ENCODE results near the gene VAV3.

VAV3 gene

DNA sequence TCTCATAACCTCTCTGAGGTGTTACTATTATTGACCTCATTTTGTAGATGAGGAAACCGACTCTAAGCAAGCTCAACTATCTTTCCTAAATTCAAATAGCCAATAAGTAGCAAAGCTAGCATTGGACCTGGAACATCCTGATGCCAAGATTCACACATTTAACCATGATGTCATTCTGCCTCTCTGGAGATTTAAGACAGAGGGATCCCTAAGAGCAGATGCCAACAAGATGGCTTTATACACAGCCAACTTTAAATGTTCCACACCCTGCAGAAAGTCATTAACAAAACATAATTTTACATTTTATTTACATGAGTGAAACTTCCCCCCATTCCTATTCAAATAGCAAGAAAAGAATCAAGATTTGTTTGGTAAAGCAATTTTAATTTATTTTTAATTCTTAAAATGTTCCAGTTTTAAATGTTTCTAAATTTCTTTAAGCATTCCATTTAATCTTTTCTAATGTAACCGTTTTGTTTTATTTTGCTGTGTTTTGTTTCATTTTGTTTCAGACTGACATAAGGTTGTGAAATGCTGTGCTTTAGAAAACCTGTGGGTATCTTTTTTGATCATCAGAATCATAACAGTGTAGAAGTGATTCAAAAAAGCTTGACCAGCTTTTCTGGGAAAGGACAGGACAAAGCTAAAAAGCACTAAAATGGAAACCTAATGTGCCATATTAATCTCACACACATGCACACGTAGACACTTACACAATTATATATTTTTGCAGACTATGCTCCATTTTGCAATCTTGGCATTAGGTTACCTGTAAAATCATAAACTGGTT is 7.6 kb upstream of the VAV3 start:
- no peak for DNase-seq (ENCODE audit: low read depth in 2 of 2)

- no peak for DNase-seq (ENCODE audit: low read depth in 2 of 2)
Measured at GRCh38 chr1:107966550-107966949, 1.6 kb upstream of the VAV3 start.

- DNase-seq (ENCODE audit: low read depth in 2 of 2): no peak
Measured at GRCh38 chr1:107964336-107965109, 457 bp downstream of the VAV3 start.

DNA sequence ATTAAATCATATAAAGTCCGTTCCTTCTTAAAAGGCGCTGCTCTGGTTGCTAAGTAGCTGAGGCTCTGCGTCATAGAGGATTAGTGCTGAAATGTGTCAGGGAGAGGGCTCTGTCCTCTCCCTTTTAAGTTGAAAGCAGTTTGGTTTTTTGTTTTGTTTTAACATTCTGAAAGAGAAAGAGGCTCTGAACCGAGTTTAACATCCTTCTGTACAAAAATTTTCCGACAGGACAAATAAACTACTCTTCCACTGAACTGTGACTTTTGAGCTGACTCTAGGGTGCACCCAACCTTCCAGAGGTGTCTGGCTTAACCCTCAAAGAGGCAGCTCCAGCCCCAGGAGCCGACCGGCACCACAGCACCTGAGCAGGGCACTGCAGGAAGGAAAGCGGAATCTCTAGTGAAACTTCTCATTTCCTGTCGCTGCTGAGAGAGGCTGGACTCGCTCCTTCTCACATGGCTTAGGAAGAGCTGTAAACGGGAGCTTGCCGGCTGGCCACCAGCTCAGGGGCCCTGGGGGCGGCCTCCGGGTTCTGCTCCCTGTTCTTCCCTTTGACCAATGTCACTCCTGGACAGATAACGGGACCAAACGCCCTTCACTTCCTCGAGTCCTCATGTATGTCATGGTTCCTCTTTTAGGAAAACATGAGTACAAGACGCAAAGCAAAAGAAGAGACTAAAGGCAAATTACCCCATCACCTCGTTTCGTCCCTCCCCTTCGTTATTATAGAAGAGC is 1.2 kb downstream of the VAV3 start:
- DNase-seq (ENCODE audit: low read depth in 2 of 2): no peak

- no peak for DNase-seq (ENCODE audit: low read depth in 2 of 2)
Measured at GRCh38 chr1:107963008-107963407, 2.0 kb downstream of the VAV3 start.

- no peak for DNase-seq (ENCODE audit: low read depth in 2 of 2)
Measured at GRCh38 chr1:107954719-107955415, 10.1 kb downstream of the VAV3 start.

DNA sequence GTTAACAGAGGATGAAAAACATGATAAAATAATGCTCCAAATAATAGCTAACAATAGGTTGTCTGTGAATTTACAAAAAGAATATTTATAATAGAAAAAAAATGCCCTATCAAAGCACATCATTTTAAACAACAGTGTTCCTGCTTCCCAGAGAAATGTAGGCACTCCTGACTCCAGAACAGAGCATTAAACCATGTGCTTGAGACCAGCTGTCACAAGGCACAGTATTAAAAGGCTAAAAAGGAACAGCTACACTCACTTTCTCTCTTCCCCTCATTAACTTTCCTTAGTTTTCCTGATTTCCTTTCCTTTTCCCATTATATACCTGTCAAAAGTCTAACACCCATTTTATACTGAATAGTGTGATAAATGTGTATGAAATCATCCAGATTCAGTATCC is 10.9 kb downstream of the VAV3 start:
- no peak for DNase-seq (ENCODE audit: low read depth in 2 of 2)

GRCh38 chr1:107953556-107953955 is 11.4 kb downstream of the VAV3 start:
- no peak for DNase-seq (ENCODE audit: low read depth in 2 of 2)

GRCh38 chr1:107952989-107953388 is 12.0 kb downstream of the VAV3 start:
- no peak for DNase-seq (ENCODE audit: low read depth in 2 of 2)

- no peak for DNase-seq (ENCODE audit: low read depth in 2 of 2)
Measured at GRCh38 chr1:107950464-107950863, 14.5 kb downstream of the VAV3 start.

- DNase-seq (ENCODE audit: low read depth in 2 of 2): no peak
Measured at GRCh38 chr1:107949467-107950253, 15.3 kb downstream of the VAV3 start.

GRCh38 chr1:107946794-107947193 is 18.2 kb downstream of the VAV3 start:
- DNase-seq (ENCODE audit: low read depth in 2 of 2): no peak

- DNase-seq (ENCODE audit: low read depth in 2 of 2): no peak
Measured at GRCh38 chr1:107943694-107944093, 21.3 kb downstream of the VAV3 start.

DNA sequence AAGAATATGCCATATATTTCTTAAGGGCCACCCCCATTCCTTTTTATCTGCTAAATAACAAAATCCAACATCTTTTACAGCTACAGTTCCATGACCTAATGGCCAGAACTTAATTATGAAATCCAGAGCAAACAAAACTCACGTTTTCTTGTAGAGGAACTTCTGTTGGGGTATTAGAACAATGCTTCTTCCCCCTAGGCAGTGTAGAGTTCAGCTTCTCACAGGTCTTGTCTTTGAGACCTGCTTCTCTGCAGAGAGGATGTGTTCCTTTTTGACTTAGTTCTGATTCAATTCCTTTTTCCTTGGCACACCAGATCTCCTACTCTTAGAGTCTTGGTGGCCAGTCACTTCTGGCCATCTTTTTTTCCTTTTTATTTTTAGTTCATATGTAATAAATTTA is 22.2 kb downstream of the VAV3 start:
- DNase-seq (ENCODE audit: low read depth in 2 of 2): no peak

DNA sequence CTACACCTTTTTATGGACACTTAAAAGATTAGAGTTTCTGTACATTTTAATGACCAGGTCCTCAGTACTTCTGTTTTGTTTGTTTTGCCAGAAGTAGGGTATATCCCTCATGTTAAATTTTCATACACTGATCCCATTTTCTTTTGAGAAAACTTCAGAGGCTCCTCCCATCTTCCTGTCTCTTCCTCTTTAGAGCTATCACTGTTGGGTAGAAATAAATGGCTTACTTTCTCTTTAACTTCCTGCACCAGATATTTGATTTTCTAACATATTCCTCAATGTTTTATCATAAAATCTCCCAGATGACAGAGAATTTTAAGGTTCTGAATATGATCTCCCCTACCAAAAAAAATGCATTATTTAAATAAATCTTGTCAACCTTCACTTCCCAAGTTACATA is 23.4 kb downstream of the VAV3 start:
- DNase-seq (ENCODE audit: low read depth in 2 of 2): no peak

GRCh38 chr1:107941123-107941522 is 23.9 kb downstream of the VAV3 start:
- DNase-seq (ENCODE audit: low read depth in 2 of 2): no peak

GRCh38 chr1:107940701-107941100 is 24.3 kb downstream of the VAV3 start:
- no peak for DNase-seq (ENCODE audit: low read depth in 2 of 2)

- DNase-seq (ENCODE audit: low read depth in 2 of 2): no peak
Measured at GRCh38 chr1:107940017-107940577, 24.9 kb downstream of the VAV3 start.

DNA sequence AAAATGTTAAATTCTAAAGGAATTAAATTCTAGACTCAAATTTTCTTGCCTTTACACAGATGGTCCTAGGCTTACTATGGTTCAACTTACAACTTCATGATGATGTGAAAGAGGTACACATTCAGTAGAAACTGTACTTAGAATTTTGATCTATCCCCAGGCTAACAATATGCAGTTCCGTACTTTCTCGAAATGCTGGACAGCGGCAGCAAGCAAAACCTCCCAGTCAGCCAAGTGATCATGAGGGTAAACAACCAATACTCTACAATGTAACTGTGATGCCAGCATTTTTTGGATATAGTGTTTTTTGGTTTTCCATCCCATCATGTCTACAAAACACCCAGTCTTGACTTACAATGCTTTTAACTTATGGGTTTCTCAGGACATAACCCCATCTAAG is 25.7 kb downstream of the VAV3 start:
- DNase-seq (ENCODE audit: low read depth in 2 of 2): no peak
